HG03159 (cell line): ENCODE data around the gene ZNF791.
A peak's percentile ranks its signal among the peaks of the same experiment; 100 is the strongest.
"Not testable (repeated sequence)": the region's sequence is repeated elsewhere in the genome, so short reads cannot be mapped to it uniquely, and the experiment has no call there.

ENCODE experiments used
- ATAC-seq: cut with Tn5 transposase; IDR thresholded peaks from one replicate; pipeline ENCODE4 v1.9.1; 2021; ENCODE audit warnings: mild to moderate bottlenecking, moderate library complexity; ENCODE audit not compliant: unreplicated experiment

The ZNF791 gene

GRCh38 chr19:12610540-12611360, at the start of gene ZNF791, which contains the start of gene ZNF490:
ZNF791 (plus strand) TSS chr19:12610920; CDS start chr19:12611080, 160 bp downstream.
ZNF490 (minus strand) TSS chr19:12610813; CDS start chr19:12610680, 133 bp downstream.
- ATAC-seq = peak; percentile 67

DNA sequence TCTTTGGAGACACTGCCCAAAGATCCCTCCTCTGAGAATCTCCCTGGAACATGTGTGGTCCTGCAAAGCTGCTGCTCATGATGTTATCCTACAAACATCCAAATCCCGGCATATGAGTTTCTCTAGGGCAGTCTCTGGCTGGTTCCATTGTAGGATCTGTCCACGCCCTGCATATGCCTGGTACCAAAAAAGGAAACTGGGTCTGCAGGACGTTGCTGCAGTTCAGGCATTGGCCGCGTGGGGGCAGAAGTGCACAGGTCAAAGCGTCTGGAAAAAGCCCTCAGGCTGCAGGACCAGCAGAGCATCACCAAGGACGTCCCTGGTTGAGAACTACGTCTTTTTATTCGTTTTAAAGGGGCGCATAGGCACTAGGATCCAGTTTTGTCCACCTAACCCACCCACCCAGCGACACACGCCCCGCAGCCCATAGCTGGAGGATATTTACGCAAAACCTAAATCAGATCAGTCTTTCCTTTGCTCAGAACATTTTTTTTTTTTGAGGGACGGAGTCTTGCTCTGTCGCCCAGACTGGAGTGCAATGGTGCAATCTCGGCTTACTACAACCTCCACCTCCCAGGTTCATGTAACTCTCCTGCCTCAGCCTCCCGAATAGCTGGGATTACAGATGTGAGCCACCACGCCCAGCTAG, 46.6 kb upstream of the ZNF791 start:
- no peak for ATAC-seq

GRCh38 chr19:12566380-12566779, 44.3 kb upstream of the ZNF791 start:
- not testable (repeated sequence) for ATAC-seq

DNA sequence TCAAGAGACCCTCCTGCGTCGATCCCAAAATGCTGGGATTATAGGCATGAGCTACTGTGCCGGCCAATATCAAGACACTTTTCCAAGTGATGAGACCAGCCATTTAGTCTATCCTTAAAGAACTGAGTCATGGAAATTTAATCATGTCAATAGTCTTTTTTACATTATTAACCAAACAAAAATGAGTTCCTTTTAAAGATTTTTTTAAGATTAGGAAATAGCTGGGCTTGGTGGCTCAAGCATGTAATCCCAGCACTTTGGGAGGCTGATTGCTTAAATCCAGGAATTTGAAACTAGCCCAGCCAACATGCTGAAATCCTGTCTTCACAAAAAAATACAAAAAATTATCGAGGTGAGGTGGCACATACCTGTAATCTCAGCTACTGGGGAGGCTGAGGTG, 42.8 kb upstream of the ZNF791 start:
- no peak for ATAC-seq

GRCh38 chr19:12574036-12574435, 36.7 kb upstream of the ZNF791 start:
- ATAC-seq = no peak

DNA sequence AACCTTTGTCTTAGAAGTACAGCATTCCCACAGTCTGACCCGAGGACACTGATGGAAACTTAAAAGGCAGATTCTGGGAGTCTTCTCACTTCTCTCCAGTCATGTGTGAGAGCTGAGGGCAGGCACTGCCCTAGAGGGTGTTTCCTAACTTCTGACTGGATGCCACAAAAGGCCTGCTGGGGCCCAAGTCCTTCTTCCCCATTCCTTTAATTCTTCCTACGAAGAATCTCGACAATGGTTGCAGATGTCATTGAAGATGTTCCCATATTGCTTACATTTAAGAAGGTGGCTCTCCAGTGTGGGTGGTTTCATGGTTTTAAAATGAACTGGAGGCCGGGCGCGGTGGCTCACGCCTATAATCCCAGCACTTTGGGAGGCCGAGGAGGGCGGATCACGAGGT, 32.1 kb upstream of the ZNF791 start:
- ATAC-seq = no peak

GRCh38 chr19:12580180-12580694, 30.5 kb upstream of the ZNF791 start:
- ATAC-seq = no peak

GRCh38 chr19:12581100-12581499, 29.6 kb upstream of the ZNF791 start:
- ATAC-seq = no peak

- no peak for ATAC-seq
Measured at GRCh38 chr19:12596485-12596884, 14.2 kb upstream of the ZNF791 start.

- no peak for ATAC-seq
Measured at GRCh38 chr19:12596927-12597548, 13.7 kb upstream of the ZNF791 start.

- no peak for ATAC-seq
Measured at GRCh38 chr19:12597594-12597993, 13.1 kb upstream of the ZNF791 start.

DNA sequence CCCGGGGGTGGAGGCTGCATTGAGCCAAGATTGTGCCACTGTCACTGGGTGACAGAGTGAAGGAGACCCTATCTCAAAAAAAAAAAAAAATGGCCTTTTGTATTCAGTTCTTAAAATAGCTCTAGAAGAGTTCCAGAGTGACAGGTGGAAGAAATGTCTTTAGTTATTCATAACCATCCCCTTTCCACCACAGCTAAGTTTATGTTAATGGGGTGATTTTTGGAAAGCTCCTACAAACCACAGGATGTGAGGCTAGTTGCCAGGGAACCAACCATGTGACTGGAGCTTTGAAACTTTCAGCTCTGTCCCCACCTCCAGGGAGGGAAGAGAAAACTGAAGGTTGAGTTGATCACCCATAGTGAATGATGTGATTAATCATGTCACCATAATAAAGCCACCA, 7.0 kb upstream of the ZNF791 start:
- no peak for ATAC-seq

DNA sequence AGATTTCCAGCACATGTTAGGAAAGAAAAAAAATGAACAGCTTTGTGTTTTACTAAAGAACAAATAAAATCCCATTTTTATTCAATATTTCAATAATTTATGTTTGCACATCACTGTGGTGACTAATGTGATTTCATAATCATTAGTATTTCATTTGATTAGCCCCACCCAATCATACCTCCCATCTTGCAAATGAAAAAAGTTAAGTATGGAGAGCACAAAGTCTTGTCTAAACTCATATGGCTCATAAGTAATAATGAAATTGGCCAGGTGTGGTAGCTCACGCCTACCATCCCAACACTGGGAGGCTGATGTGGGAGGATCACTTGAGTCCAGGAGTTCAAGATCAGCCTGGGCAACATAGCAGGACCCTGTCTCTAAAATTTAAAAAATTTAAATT, 3.9 kb upstream of the ZNF791 start:
- no peak for ATAC-seq

DNA sequence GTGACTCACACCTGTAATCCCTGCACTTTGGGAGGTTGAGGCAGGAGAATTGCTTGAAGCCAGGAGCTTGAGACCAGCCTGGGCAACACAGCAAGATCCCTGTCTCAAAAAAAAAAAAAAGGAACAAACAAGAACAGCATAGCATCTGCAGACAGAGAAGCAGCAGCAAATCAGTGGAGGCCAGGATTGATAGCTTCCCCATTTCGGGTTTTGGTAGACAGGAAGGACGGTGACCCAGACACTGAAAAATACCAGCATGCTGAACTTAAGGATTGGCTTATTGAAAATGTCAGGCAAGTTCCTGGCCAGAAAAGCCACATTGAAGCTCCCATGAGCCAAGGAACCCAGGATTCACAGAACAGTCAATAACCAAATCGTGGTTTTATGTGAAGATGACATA, 3.1 kb upstream of the ZNF791 start:
- ATAC-seq = no peak

DNA sequence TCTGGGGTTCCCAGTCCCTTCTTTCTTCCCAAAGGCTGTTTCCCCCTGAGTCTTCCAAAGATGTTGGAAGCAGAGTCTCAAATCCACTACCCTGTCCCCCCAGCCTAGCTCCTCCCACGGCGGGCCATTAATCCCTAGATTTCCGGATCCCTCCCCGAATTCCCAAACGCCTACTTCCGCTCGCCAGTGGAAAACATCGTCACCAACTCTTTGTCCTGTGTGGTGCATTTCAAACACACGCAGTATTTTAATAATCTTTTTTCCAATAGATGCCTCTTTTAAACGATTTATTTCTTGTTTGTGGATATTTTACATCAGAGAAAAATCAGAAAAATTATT, 610 bp downstream of the ZNF791 start:
- no peak for ATAC-seq

GRCh38 chr19:12617646-12618045, 6.9 kb downstream of the ZNF791 start:
- ATAC-seq = no peak

DNA sequence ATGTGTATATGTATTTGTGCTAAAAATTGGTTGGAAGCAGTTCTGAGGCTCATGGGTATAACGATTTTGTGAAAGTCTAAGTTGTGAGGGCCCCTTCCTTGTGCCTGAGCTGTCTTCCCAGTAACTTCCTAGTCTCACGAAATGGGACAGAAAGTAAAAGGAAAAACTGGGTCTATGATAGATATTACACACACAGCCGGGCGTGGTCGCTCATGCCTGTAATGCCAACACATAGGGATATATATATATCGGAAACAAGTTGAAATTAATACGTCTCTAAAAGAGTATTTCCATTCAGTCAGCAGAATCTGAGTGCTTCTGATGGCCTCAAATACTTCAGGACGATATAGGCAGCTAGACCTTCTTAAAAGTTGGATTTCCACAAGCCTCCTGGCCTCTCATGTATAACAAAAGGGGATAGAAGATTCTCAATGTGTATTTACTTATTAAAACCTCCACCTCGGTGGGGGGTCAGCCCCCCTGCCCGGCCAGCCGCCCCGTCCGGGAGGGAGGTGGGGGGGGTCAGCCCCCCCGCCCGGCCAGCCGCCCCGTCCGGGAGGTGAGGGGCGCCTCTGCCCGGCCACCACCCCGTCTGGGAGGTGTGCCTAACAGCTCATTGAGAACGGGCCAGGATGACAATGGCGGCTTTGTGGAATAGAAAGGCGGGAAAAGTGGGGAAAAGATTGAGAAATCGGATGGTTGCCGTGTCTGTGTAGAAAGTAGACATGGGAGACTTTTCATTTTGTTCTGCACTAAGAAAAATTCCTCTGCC, 10.7 kb downstream of the ZNF791 start:
- ATAC-seq = not testable (repeated sequence)

DNA sequence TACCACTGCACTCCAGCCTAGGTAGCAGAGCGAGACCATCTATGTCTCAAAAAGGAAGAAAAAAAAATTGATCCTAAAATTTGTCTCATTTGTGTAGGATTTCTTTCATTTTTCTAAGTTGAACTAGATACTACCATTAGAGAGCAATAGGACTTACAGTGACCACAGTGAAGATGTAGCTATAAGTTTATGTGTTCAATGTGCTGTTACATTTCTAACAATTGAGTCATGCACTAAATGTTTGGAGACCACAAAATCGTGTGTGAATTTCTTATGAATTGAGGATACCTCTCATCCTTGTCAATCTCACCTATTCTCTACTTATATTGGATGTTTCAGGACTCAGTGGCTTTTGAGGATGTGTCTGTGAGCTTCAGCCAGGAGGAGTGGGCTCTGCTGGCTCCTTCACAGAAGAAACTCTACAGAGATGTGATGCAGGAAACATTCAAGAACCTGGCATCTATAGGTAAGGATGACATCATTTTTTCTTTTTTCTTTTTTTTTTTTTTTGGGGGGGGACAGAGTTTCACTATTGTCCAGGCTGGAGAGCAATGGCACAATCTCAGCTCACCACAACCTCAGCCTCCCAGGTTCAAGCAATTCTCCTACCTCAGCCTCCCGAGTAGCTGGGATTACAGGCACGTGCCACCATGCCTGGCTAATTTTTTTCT, 12.8 kb downstream of the ZNF791 start:
- ATAC-seq = no peak

DNA sequence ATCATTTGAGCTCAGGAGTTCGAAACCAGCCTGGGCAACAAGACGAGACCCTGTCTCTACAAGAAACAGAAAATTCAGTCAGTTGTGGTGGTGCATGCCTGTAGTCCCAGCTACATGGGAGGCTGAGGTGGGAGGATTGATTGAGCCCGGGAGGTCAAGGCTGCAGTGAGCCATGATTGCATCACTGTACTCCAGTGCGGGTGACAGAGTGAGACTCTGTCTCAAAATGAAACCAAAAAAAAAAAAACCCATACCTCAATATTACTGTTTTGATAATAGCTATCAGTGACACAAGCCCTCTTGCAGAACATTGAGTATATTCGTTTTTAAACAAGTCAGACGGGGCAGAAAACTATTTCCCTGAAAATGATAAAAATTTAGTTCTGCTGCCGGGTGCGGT, 16.2 kb downstream of the ZNF791 start:
- no peak for ATAC-seq
